ENCODE results near the gene CXorf65. TPM values are rescaled to one million over a fixed set of nuclear protein-coding genes. Genes with fewer than 3 reads are reported as not detected.

CXorf65 gene
- total and polyA plus RNA-seq, 8 donors = not detected

- Histone ChIP-seq H3K9me3 (no peaks in the 10 kb centered on the region), H3K36me3 (no peaks in the 10 kb centered on the region), H3K27ac (no peak overlapping the region), H3K4me3 (no peak overlapping the region), H3K4me1 (no peaks in the 10 kb centered on the region), H3K27me3 (peaks cover 0 to 7% (median 2%) of the 10 kb centered on the region in 4 donors)
- WGBS, 2 donors = 42 to 63% methylated on average over 3 of the region's 3 CpGs
- DNase-seq (no peak), ATAC-seq (no peak), FAIRE-seq (no peak)
- no peak for TF ChIP-seq CTCF (IDR thresholded peaks at IDR 0.05)
- intact Hi-C loops (cut with DNase I) = no loop called here
These were observed 4.2 kb downstream of the CXorf65 start for GRCh38 chrX:71102292-71102691.

- intact Hi-C loops (cut with DNase I) = no loop called here
- ATAC-seq (no peak), FAIRE-seq (no peak), DNase-seq (no peak)
- Histone ChIP-seq H3K36me3 (no peaks in the 10 kb centered on the region), H3K27ac (no peak overlapping the region), H3K4me1 (no peaks in the 10 kb centered on the region), H3K27me3 (peaks cover 0 to 3% (median 0%) of the 10 kb centered on the region in 4 donors), H3K4me3 (no peak overlapping the region), H3K9me3 (no peaks in the 10 kb centered on the region)
- no peak for TF ChIP-seq CTCF (IDR thresholded peaks at IDR 0.05)
- WGBS, 2 donors = 63 to 86% methylated on average over 31 of the region's 31 CpGs
These were observed 5.7 kb downstream of the CXorf65 start for GRCh38 chrX:71100581-71101505.

DNA sequence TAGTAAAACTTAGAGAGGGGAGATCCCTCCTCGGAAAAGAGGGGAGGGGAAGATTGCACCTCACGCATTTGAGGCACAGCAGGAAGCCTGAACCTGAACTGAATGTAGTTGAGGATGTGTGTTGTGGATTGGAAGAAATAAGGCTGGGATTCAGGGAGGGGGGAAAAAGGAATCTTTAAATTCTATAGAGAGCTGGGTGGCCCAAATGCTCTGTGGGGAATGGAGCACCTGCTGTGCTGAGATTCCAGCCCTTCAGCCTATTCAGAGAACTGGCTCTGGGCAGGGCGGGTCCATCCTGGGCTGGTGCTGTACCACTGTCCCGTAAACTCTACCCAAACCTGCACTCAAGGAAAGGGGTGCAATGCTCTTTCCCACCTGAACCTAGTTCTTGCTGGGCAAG is 6.8 kb downstream of the CXorf65 start:
- no peaks in the 10 kb centered on the region for H3K36me3 ChIP-seq
- no peak overlapping the region for H3K27ac ChIP-seq
- intact Hi-C loops (cut with DNase I) = no loop called here
- FAIRE-seq = no peak
- DNase-seq = no peak
- peaks cover 0 to 3% (median 0%) of the 10 kb centered on the region in 4 donors for H3K27me3 ChIP-seq
- no peaks in the 10 kb centered on the region for H3K9me3 ChIP-seq
- ATAC-seq = no peak
- H3K4me1 ChIP-seq = no peaks in the 10 kb centered on the region
- H3K4me3 ChIP-seq = no peak overlapping the region
- whole genome bisulfite sequencing, 2 donors = 58 to 91% methylated on average over 4 of the region's 4 CpGs
- TF ChIP-seq CTCF (IDR thresholded peaks at IDR 0.05) = no peak

- no peak for DNase-seq
- no peak for FAIRE-seq
- Histone ChIP-seq H3K9me3 (no peaks in the 10 kb centered on the region), H3K36me3 (no peaks in the 10 kb centered on the region), H3K4me1 (no peaks in the 10 kb centered on the region), H3K4me3 (no peak overlapping the region), H3K27ac (no peak overlapping the region), H3K27me3 (peaks cover 0 to 3% (median 0%) of the 10 kb centered on the region in 4 donors)
- no peak for ATAC-seq
- TF ChIP-seq CTCF (IDR thresholded peaks at IDR 0.05) = no peak
- 44 to 56% methylated on average over 5 of the region's 5 CpGs for WGBS, 2 donors
- intact Hi-C loops (cut with DNase I) = no loop called here
These were observed 7.5 kb downstream of the CXorf65 start for GRCh38 chrX:71098951-71099506.

GRCh38 chrX:71098302-71098701 is 8.2 kb downstream of the CXorf65 start:
- peak in 3 of 6 donors; percentile 19 to 33 (median 25) for DNase-seq
- TF ChIP-seq CTCF (IDR thresholded peaks at IDR 0.05) = peak in 2 of 4 donors; percentile 13 to 16
- FAIRE-seq = no peak
- 20 to 24% methylated on average over 2 of the region's 2 CpGs for WGBS, 2 donors
- H3K36me3 ChIP-seq = no peaks in the 10 kb centered on the region
- H3K4me3 ChIP-seq = no peak overlapping the region
- H3K27ac ChIP-seq = no peak overlapping the region
- no peaks in the 10 kb centered on the region for H3K9me3 ChIP-seq
- peaks cover 0 to 3% (median 0%) of the 10 kb centered on the region in 4 donors for H3K27me3 ChIP-seq
- H3K4me1 ChIP-seq = no peaks in the 10 kb centered on the region
- ATAC-seq = peak in 1 of 4 donors; percentile 33
- intact Hi-C loops (cut with DNase I) = no loop called here
